Liver (tissue), 9 donors: ENCODE results near the gene DHPS. TPM values are rescaled to one million over a fixed set of nuclear protein-coding genes. Genes with fewer than 3 reads are reported as not detected.

Experiments used
- DNase-seq: peaks from one replicate; pipeline ENCODE4 v3.0.0-alpha.2; 2017; ENCODE audit warnings: low spot score
- H3K27ac ChIP-seq, 2 donors: one replicate each; pipeline ENCODE4 v1.7.0; 2013; ENCODE audit warnings: inconsistent platforms in 2 of 2, low read length in 2 of 2, control low read depth in 1 of 2, low read depth in 1 of 2, mild to moderate bottlenecking in 1 of 2
- H3K27me3 ChIP-seq, 4 donors: one replicate each; pipeline versions ENCODE4 v1.6.1 to v1.7.0; 2013; ENCODE audit warnings: low read length in 3 of 4, inconsistent platforms in 1 of 4, mild to moderate bottlenecking in 1 of 4, moderate library complexity in 1 of 4; ENCODE audit not compliant: control insufficient read depth in 4 of 4, insufficient read depth in 4 of 4
- H3K36me3 ChIP-seq, 4 donors: one replicate each; pipeline versions ENCODE4 v1.6.1 to v1.7.0; 2013; ENCODE audit warnings: low read length in 3 of 4, mild to moderate bottlenecking in 3 of 4, low read depth in 1 of 4, moderate library complexity in 1 of 4; ENCODE audit not compliant: control insufficient read depth in 4 of 4, insufficient read depth in 3 of 4
- H3K4me1 ChIP-seq, 4 donors: one replicate each; pipeline versions ENCODE4 v1.6.1 to v1.7.0; 2013; ENCODE audit warnings: low read length in 3 of 4, mild to moderate bottlenecking in 3 of 4, moderate library complexity in 1 of 4; ENCODE audit not compliant: control insufficient read depth in 4 of 4, insufficient read depth in 4 of 4
- H3K4me3 ChIP-seq, 3 donors: one replicate each; pipeline versions ENCODE4 v1.6.1 to v1.7.0; 2013; ENCODE audit warnings: low read length in 3 of 3, control low read depth in 1 of 3, low read depth in 1 of 3, mild to moderate bottlenecking in 1 of 3
- H3K9ac ChIP-seq, 2 donors: one replicate each; pipeline ENCODE4 v1.7.0; 2013; ENCODE audit warnings: low read length in 2 of 2, mild to moderate bottlenecking in 2 of 2, moderate library complexity in 2 of 2, control low read depth in 1 of 2, low read depth in 1 of 2
- H3K9me3 ChIP-seq, 4 donors: one replicate each; pipeline versions ENCODE4 v1.6.1 to v1.7.0; 2013; ENCODE audit warnings: low read length in 3 of 4; ENCODE audit not compliant: control insufficient read depth in 4 of 4
- CTCF ChIP-seq: fragments of 150-350 bp; IDR thresholded peaks from 2 replicates; pipeline ENCODE4 v1.5.1; 2017; ENCODE audit warnings: improper control_type of control experiment, low read depth, low read length; ENCODE audit not compliant: missing input control
- FOXA1 ChIP-seq: IDR thresholded peaks from 2 replicates; pipeline ENCODE4 v1.6.1; 2016; ENCODE audit warnings: antibody characterized with exemption
- GABPA ChIP-seq, 2 donors: IDR thresholded peaks in 1 of 2; conservative IDR thresholded peaks in 1 of 2; 2 replicates each; pipeline ENCODE4 v1.6.1; 2016; ENCODE audit warnings: antibody characterized with exemption in 2 of 2, mild to moderate bottlenecking in 1 of 2, moderate library complexity in 1 of 2
- HNF4A ChIP-seq, 2 donors: conservative IDR thresholded peaks; 2 replicates each; pipeline ENCODE4 v1.6.1; 2016; ENCODE audit warnings: antibody characterized with exemption in 2 of 2, mild to moderate bottlenecking in 2 of 2
- HNF4G ChIP-seq: IDR thresholded peaks from 2 replicates; pipeline ENCODE4 v1.6.1; 2016; ENCODE audit warnings: antibody characterized with exemption
- MAX ChIP-seq: IDR thresholded peaks from 2 replicates; pipeline ENCODE4 v1.6.1; 2016; ENCODE audit warnings: antibody characterized with exemption
- NR2F2 ChIP-seq: IDR thresholded peaks from 2 replicates; pipeline ENCODE4 v1.6.1; 2016; ENCODE audit warnings: antibody characterized with exemption
- RAD21 ChIP-seq, 2 donors: IDR thresholded peaks; 2 replicates each; pipeline ENCODE4 v1.6.1; 2016; ENCODE audit warnings: antibody characterized with exemption in 2 of 2, mild to moderate bottlenecking in 2 of 2
- REST ChIP-seq: IDR thresholded peaks from 2 replicates; pipeline ENCODE4 v1.6.1; 2016; ENCODE audit warnings: antibody characterized with exemption, mild to moderate bottlenecking
- SP1 ChIP-seq: IDR thresholded peaks from 2 replicates; pipeline ENCODE4 v1.6.1; 2018; ENCODE audit warnings: antibody characterized with exemption, mild to moderate bottlenecking
- TAF1 ChIP-seq: conservative IDR thresholded peaks from 2 replicates; pipeline ENCODE4 v1.6.1; 2016; ENCODE audit warnings: antibody characterized with exemption, mild to moderate bottlenecking
- ZBTB33 ChIP-seq: IDR thresholded peaks from 2 replicates; pipeline ENCODE4 v1.6.1; 2016; ENCODE audit warnings: antibody characterized with exemption
- WGBS: extraction: QIAGEN DNeasy Blood & Tissue Kit; methylation state at CpG from one replicate; pipeline ENCODE4 v1.1.7; 2013; 5-methylcytosine and 5-hydroxymethylcytosine counted together
- polyA plus RNA-seq, 2 donors: library from polyadenylated mRNA; stranded (reverse) in 1 of 2; unstranded in 1 of 2; fragments of 200-250 nt in 1 of 2; fragments of >200 nt in 1 of 2; fragmentation: Nextera tagmentation in 1 of 2; extraction: Ambion mirVana in 1 of 2; gene quantifications; one replicate each; pipeline versions ENCODE4 v1.2.1 to v1.2.3, GENCODE V29; 2013 to 2015
- total RNA-seq, 2 donors: library from RNA; depleted of rRNA; stranded (reverse); fragments of >200 nt; gene quantifications; one replicate each; pipeline ENCODE4 v1.2.3, GENCODE V29; 2014
- donor health status: healthy.
- donor health status: healthy.
- donor health status: healthy.
- donor health status: healthy.
- donor health status: healthy.

The DHPS gene
- total and polyA plus RNA-seq, 4 donors: 29.1 to 53.9 (median 42.6) TPM

GRCh38 chr19:12656899-12657571 is 24.6 kb downstream of the DHPS start:
- peaks cover 7 to 34% (median 13%) of the 10 kb centered on the region in 4 donors for H3K36me3 ChIP-seq
- no peak for TF ChIP-seq RAD21 (IDR thresholded peaks at IDR 0.05)
- no peak for TF ChIP-seq MAX
- TF ChIP-seq ZBTB33: no peak
- no peak for TF ChIP-seq HNF4G
- no peak for TF ChIP-seq TAF1
- TF ChIP-seq GABPA (IDR thresholded peaks at IDR 0.05 in 1 of 2, conservative IDR thresholded peaks at IDR 0.05 in 1 of 2): no peak
- no peak for TF ChIP-seq FOXA1
- no peak for TF ChIP-seq HNF4A (conservative IDR thresholded peaks at IDR 0.05)

GRCh38 chr19:12655546-12655945 is 26.1 kb downstream of the DHPS start:
- no peak for TF ChIP-seq FOXA1
- TF ChIP-seq REST: no peak
- TF ChIP-seq SP1: no peak
- TF ChIP-seq CTCF: no peak
- TF ChIP-seq GABPA (IDR thresholded peaks at IDR 0.05 in 1 of 2, conservative IDR thresholded peaks at IDR 0.05 in 1 of 2): no peak
- no peak for TF ChIP-seq NR2F2
- TF ChIP-seq HNF4G: no peak
- H3K4me3 ChIP-seq: no peak overlapping the region
- H3K9ac ChIP-seq: no peak overlapping the region
- H3K9me3 ChIP-seq: no peaks in the 10 kb centered on the region
- H3K36me3 ChIP-seq: peaks cover 0 to 31% (median 8%) of the 10 kb centered on the region in 4 donors
- WGBS: 95% methylated on average over 8 of the region's 8 CpGs
- no peak overlapping the region for H3K27ac ChIP-seq
- no peak for DNase-seq
- no peaks in the 10 kb centered on the region for H3K27me3 ChIP-seq
- H3K4me1 ChIP-seq: no peaks in the 10 kb centered on the region

More at GRCh38 chr19:12656899-12657571, 24.6 kb downstream of the DHPS start:
- WGBS: 84% methylated on average over 50 of the region's 50 CpGs
- no peaks in the 10 kb centered on the region for H3K9me3 ChIP-seq
- H3K9ac ChIP-seq: no peak overlapping the region
- H3K27me3 ChIP-seq: no peaks in the 10 kb centered on the region
- H3K4me3 ChIP-seq: no peak overlapping the region
- no peak for DNase-seq
- H3K27ac ChIP-seq: no peak overlapping the region
- no peaks in the 10 kb centered on the region for H3K4me1 ChIP-seq
